ENCODE measurements around the gene SNTA1.

SNTA1 gene

GRCh38 chr20:33407796-33408195, 35.8 kb downstream of the SNTA1 start:
- Histone ChIP-seq H3K36me3 (ENCODE audit: control insufficient read depth, insufficient read depth, low read length) (peaks cover 6% of the 10 kb centered on the region), H3K4me3 (replicated peaks; ENCODE audit: low read depth, low read length) (no peak overlapping the region), H3K27me3 (replicated peaks; ENCODE audit: control insufficient read depth, insufficient read depth, low read length) (no peaks in the 10 kb centered on the region)
- DNase-seq (ENCODE audit: extremely low read depth, insufficient read length) = no peak
- no peak for TF ChIP-seq CTCF (IDR thresholded peaks at IDR 0.05; ENCODE audit: insufficient read depth, low read length, poor library complexity, severe bottlenecking)

GRCh38 chr20:33407251-33407650, 36.3 kb downstream of the SNTA1 start:
- no peak for TF ChIP-seq CTCF (IDR thresholded peaks at IDR 0.05; ENCODE audit: insufficient read depth, low read length, poor library complexity, severe bottlenecking)
- Histone ChIP-seq H3K27me3 (replicated peaks; ENCODE audit: control insufficient read depth, insufficient read depth, low read length) (no peaks in the 10 kb centered on the region), H3K36me3 (ENCODE audit: control insufficient read depth, insufficient read depth, low read length) (peaks cover 3% of the 10 kb centered on the region; the same call in 1 of the 2 replicates), H3K4me3 (replicated peaks; ENCODE audit: low read depth, low read length) (no peak overlapping the region)
- DNase-seq (ENCODE audit: extremely low read depth, insufficient read length) = no peak

GRCh38 chr20:33404281-33404680, 39.3 kb downstream of the SNTA1 start:
- Histone ChIP-seq H3K27me3 (replicated peaks; ENCODE audit: control insufficient read depth, insufficient read depth, low read length) (no peaks in the 10 kb centered on the region), H3K36me3 (ENCODE audit: control insufficient read depth, insufficient read depth, low read length) (no peaks in the 10 kb centered on the region), H3K4me3 (replicated peaks; ENCODE audit: low read depth, low read length) (no peak overlapping the region)
- no peak for DNase-seq (ENCODE audit: extremely low read depth, insufficient read length)
- no peak for TF ChIP-seq CTCF (IDR thresholded peaks at IDR 0.05; ENCODE audit: insufficient read depth, low read length, poor library complexity, severe bottlenecking)

GRCh38 chr20:33401921-33402369, 41.6 kb downstream of the SNTA1 start:
- Histone ChIP-seq H3K27me3 (replicated peaks; ENCODE audit: control insufficient read depth, insufficient read depth, low read length) (no peaks in the 10 kb centered on the region), H3K4me3 (replicated peaks; ENCODE audit: low read depth, low read length) (peak overlapping the region; percentile 74), H3K36me3 (ENCODE audit: control insufficient read depth, insufficient read depth, low read length) (no peaks in the 10 kb centered on the region)
- no peak for TF ChIP-seq CTCF (IDR thresholded peaks at IDR 0.05; ENCODE audit: insufficient read depth, low read length, poor library complexity, severe bottlenecking)
- no peak for DNase-seq (ENCODE audit: extremely low read depth, insufficient read length)

- TF ChIP-seq CTCF (IDR thresholded peaks at IDR 0.05; ENCODE audit: insufficient read depth, low read length, poor library complexity, severe bottlenecking) = no peak
- peak; percentile 82 for DNase-seq (ENCODE audit: extremely low read depth, insufficient read length)
- peak within 1 kb of the TSS; percentile 74 for H3K4me3 ChIP-seq (replicated peaks; ENCODE audit: low read depth, low read length)
- H3K27me3 ChIP-seq (replicated peaks; ENCODE audit: control insufficient read depth, insufficient read depth, low read length) = no peaks in the 10 kb centered on the region
- H3K36me3 ChIP-seq (ENCODE audit: control insufficient read depth, insufficient read depth, low read length) = no peaks in the 10 kb centered on the region; the same call in 1 of the 2 replicates
These were observed 42.2 kb downstream of the SNTA1 start, which contains the start of gene CDK5RAP1 for GRCh38 chr20:33401184-33401920. Gene CDK5RAP1 (minus strand): TSS chr20:33401519. CDS start chr20:33397064, 4,455 bp downstream.

Measured in GM06990 (cell line).